Fibroblast of pulmonary artery (primary cell): ENCODE measurements around the gene NKD2.

Experiments
- DNase-seq: peaks from one replicate; pipeline ENCODE4 v3.0.0-alpha.2; 2010; ENCODE audit warnings: low read depth
- H3K4me3 ChIP-seq: replicated peaks from 2 replicates; pipeline ENCODE4 v1.5.1; 2011; ENCODE audit warnings: low read depth, mild to moderate bottlenecking, control low read depth, low read length, moderate library complexity
- TF ChIP-seq, protein P1 (sequence below): IDR thresholded peaks from 2 replicates; pipeline ENCODE4 v1.5.1; 2011; ENCODE audit warnings: mild to moderate bottlenecking, control low read depth, low read length, inconsistent platforms; ENCODE audit errors: missing control alignments

Gene NKD2

DNA sequence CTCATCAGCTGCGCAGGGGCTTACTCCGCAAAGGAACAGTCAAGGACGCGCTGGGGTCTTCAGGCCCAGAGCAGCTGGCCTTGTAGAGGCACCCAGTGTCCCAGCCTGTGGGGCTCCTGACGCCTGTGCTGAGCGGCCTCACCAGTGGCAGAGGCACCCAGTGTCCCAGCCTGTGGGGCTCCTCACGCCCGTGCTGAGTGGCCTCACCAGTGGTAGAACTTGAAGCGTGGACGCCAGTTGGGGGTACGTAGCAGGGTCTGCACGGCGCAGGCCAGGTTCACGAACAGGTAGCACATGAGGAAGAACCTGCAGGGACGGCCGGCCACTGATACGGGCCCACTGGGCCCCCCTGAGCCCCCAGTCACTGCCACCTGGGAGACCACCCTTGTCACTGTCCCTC is 67.3 kb downstream of the NKD2 start:
- TF ChIP-seq, protein P1, sequence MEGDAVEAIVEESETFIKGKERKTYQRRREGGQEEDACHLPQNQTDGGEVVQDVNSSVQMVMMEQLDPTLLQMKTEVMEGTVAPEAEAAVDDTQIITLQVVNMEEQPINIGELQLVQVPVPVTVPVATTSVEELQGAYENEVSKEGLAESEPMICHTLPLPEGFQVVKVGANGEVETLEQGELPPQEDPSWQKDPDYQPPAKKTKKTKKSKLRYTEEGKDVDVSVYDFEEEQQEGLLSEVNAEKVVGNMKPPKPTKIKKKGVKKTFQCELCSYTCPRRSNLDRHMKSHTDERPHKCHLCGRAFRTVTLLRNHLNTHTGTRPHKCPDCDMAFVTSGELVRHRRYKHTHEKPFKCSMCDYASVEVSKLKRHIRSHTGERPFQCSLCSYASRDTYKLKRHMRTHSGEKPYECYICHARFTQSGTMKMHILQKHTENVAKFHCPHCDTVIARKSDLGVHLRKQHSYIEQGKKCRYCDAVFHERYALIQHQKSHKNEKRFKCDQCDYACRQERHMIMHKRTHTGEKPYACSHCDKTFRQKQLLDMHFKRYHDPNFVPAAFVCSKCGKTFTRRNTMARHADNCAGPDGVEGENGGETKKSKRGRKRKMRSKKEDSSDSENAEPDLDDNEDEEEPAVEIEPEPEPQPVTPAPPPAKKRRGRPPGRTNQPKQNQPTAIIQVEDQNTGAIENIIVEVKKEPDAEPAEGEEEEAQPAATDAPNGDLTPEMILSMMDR = no peak
- H3K4me3 ChIP-seq = no peak overlapping the region
- no peak for DNase-seq

DNA sequence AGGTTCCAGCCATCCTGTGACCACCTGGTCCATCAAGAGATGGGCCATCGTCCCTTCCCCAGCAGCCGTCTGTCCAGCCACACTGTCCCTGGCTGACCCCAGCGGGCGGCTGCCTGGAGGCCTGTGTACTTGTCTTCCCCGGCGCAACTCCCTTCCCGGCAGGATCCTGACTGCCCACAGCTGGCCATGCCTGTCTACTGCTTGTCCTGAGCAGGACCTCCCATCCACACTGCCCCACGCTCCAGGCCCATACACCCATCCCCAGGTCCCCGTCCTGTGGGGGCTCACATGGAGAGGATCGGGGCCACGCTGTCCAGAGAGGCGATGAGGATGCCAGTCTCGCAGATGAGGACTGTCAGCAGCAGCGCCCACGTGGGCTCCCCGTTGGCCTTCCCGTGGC is 67.8 kb downstream of the NKD2 start:
- no peak overlapping the region for H3K4me3 ChIP-seq
- DNase-seq = no peak
- TF ChIP-seq, protein P1 = no peak

DNA sequence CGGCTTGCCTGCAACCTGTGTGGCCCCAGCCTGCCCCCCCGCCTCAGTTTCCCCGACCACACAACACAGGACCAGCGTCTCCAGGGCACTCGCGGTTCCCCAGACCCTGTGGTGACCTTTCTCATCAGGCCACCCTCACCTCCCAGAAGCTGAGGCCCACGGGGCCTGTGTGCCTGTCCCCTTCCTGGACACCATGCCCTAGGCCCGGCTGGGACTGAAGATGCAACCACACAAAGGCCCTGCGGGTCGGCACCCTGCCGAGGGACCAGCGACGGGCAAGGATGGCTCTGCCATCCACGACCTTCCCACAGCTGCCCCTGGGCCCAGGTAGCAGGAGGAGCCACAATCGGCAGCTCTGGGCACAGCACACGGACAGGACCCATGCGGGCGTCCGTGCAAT is 68.4 kb downstream of the NKD2 start:
- TF ChIP-seq, protein P1 = no peak
- DNase-seq = no peak
- H3K4me3 ChIP-seq = no peak overlapping the region

DNA sequence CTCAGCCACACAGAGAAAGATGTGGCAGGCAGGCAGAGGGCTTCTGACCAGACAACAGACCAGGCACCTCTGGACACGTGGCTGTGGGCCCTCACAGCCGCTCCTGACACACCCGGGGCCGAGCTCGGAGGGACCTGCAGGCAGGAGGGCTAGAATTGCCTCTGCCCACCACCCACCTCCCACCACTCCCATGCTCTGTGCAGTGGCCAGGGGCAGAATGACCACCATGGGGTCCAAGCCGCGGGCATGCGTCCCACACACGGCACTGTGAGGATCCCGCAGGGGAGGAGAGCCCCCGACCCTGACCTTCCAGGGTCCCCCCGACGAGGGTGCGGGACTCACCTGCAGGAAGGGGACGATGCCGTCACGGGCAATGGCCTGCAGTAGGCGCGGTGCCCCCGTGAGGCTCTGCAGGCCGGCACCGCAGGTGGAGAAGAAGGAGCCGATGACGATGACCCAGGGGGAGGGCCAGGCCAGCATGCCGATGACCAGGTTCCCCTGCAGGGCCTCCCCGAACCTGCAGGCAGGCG is 69.0 kb downstream of the NKD2 start:
- H3K4me3 ChIP-seq = no peak overlapping the region
- TF ChIP-seq, protein P1 = no peak
- no peak for DNase-seq

DNA sequence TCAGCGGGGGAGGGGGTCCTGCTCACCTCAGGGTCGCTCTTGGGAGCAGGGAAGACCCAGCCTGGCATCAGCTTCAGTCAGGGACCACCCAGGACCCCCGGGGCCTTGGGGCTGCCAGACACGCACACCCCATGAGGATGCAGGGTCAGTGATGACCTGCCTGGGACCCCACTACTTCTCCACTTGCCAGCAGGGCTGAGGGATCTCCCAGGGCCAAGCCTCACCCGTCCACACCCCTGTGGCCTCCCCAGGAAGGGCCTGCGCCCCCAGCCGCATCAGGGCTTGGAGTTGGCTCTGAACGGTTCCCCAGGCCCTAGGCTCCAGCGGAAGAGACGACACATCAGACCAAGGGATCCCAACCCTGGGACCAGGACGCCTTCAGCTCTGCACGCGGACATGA is 69.6 kb downstream of the NKD2 start:
- H3K4me3 ChIP-seq = no peak overlapping the region
- TF ChIP-seq, protein P1 = no peak
- no peak for DNase-seq

DNA sequence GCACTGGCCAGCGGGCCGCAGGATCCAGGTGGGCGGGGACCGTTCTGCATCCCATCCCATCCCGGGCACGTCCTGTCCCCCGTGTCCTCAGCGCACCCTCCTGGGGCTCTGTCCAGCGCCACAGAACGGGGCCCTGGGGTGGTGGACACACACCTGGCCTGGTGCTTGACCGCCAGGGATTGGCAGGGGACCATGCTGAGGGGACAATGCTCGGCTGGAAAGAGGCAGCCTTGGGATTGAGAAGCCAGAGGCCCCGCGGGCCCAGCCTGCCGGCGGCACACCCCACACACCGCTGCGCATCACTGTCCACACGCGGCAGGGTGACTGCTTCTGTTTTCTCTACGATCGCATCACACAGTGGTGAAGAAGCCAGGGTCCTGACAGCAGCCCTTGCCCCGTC is 70.2 kb downstream of the NKD2 start:
- TF ChIP-seq, protein P1 = no peak

DNA sequence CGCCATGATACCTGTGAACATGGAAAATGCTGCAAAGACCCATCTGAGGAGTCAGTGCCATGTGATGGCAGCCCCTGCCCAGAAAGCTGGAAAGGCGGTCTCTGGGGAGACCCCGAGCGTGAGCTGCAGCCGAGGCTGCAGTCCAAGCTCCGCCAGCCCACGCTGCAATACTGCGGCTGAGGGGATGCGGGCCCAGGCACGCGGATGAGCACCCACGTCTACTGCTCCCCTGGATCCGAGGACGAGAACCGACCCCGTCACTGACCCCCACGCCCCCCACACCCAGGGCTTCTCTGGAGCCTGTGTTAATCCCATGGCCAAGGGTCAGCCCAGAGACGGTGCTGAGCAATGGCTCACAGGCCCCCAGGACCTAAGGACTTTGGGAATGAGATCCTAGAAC is 70.9 kb downstream of the NKD2 start:
- no peak for DNase-seq
- TF ChIP-seq, protein P1 = no peak
- no peak overlapping the region for H3K4me3 ChIP-seq

More for the DNA sequence above, 70.2 kb downstream of the NKD2 start:
- no peak overlapping the region for H3K4me3 ChIP-seq
- no peak for DNase-seq
